ENCODE results near the gene PIRT.

- TF ChIP-seq CTCF (IDR thresholded peaks at IDR 0.05) (no peak), POLR2A (IDR thresholded peaks at IDR 0.05) (no peak)
Observed at GRCh38 chr17:10837921-10838320, at the start of gene PIRT.
